ENCODE data around the gene CPEB2. TPM values are rescaled to one million over a fixed set of nuclear protein-coding genes. Genes with fewer than 3 reads are reported as not detected.
A peak's percentile ranks its signal among the peaks of the same experiment; 100 is the strongest.
"Not testable (repeated sequence)": the region's sequence is repeated elsewhere in the genome, so short reads cannot be mapped to it uniquely, and the experiment has no call there.

The CPEB2 gene
- total RNA-seq, 1 experiment from 2014 or later: 5.3 TPM

DNA sequence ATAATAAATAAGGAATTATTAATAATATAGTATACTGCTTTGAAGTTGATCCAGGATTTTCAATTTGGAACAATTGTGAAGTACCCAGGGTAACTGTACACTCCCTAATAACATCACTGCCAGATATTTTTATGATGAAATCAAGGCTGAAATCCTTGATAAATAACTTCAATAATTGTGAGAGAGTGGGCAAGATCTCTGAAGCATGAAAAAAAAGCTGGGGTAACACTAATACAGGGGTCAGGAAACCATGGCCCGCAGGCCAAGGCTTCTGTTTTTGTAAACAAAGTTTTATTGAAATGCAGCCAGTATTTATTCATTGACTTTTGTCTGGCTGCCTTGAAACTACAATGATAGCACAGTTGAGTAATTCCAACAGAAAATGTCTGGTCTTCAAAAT lies 41.6 kb downstream of the CPEB2 start:
- no peak for DNase-seq (ENCODE audit: low spot score)

DNA sequence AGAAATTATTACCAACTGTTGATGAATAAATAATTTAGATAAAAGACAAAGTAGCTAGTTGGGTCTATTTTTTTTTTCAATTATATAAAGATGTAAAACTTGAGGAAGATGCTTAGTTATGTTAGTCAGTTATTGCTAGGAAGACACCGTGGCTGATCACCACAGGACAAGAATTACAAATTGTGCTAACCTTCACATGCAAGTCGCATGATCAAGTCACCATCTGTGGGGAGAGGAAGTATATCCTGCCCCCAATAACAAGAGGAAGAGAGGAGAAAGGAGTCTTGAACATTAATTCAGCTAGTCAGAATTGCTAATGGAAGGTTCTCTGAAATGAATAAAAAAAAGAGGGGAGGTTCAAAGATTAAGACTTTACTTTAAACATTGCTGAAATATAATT lies 52.3 kb downstream of the CPEB2 start:
- DNase-seq (ENCODE audit: low spot score): no peak

- DNase-seq (ENCODE audit: low spot score): no peak
These were observed 57.9 kb downstream of the CPEB2 start for GRCh38 chr4:15060213-15060612.

- no peak for DNase-seq (ENCODE audit: low spot score)
These were observed 61.1 kb downstream of the CPEB2 start for GRCh38 chr4:15063341-15063740.

GRCh38 chr4:15065516-15065915 lies 63.2 kb downstream of the CPEB2 start:
- DNase-seq (ENCODE audit: low spot score): no peak

DNA sequence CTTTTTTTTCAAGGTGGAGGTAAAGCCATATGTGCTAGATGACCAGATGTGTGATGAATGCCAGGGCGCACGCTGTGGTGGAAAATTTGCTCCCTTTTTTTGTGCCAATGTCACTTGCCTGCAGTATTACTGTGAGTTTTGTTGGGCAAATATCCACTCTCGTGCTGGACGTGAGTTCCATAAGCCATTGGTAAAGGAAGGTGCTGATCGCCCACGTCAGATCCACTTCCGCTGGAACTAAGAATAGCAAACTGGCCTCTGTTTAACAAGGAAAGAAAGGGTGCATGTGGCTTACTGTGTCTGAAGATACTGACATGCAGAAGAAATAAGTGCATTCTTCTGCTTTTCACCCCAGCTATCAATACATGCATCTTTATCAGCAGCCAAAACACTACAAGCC lies 63.9 kb downstream of the CPEB2 start:
- DNase-seq (ENCODE audit: low spot score): no peak

DNA sequence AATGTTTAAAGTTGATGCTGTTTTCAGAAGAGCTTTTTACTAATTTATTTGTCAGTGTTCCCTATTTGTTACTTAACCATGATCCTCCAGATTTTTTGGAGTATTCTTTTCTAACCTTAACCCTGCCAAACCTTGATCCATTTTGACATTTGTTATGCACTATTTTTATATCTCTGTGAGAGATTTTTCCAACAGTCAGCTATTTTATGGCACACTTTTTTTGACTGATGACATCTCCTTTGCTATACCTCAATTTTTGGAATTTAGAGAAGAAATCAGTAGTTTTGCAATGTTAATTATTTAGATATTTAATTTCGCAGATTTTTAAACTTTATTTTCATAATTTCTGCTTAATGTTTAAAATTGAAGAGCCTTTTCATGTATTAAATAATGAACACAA lies 66.0 kb downstream of the CPEB2 start:
- DNase-seq (ENCODE audit: low spot score): no peak

- no peak for DNase-seq (ENCODE audit: low spot score)
These were observed 73.6 kb downstream of the CPEB2 start for GRCh38 chr4:15075875-15076274.

DNA sequence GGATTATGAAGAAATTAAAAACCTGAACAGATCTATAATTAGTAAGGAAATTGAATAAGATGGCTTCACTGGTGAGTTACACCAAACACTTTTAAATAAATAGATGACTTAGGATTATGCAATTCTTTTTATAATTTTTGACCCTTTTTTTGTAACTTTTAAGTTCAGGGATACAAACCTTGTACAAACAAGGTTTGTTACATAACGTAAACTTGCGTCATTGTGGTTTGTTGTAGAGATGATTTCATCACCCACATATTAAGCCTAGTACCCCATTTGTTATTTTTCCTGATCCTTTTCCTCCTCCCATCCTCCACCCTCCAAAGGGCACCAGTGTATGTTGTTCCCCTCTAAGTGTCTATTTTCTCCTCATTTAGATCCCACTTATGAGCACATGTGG lies 75.7 kb downstream of the CPEB2 start:
- no peak for DNase-seq (ENCODE audit: low spot score)

DNA sequence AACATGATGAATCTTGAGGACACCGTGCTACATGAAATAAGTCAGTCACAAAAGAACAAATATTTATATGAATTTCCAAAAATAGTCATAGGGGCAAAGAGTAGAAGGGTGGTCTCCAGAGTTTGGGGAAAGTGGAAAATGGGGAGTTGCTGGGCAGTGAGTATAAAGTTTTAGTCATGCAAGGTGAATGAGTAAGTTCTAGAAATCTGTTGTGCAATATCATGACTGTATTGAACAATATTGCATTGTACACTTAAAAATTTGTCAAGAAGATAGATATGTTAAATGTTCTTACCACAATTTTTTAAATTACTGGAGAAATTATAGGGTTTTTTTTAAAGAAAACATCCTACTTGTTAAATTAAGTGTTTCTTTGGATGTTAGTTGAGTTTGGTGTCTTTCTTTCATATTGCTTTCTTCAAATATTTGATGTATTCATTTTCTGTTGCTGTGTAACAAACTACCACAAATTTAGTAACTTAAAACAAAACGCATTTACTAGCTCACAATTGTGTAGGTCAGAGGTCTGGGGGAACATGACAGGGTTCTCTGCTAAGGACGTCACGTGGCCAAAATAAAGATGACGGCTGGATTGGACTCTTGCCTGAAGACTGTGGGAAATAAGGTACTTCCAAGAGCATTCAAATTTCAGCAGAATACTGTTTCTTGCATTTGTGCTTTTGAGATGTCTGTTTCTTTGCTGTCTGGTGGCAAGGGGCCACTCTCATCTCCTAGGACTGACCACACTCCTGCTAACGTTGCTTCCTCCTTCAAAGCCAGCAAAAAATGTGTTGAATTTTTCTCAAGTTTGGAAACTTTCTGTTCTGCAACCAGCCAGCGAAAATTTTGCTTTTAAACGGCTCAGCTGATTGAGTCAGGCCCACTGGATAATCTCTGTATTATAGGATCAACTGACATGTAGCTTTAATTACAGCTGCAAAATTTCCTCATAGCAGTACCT lies 76.7 kb downstream of the CPEB2 start:
- no peak for DNase-seq (ENCODE audit: low spot score)

GRCh38 chr4:15084780-15085179 lies 82.5 kb downstream of the CPEB2 start:
- no peak for DNase-seq (ENCODE audit: low spot score)

- DNase-seq (ENCODE audit: low spot score): not testable (repeated sequence)
These were observed 83.5 kb downstream of the CPEB2 start for GRCh38 chr4:15085762-15086161.

DNA sequence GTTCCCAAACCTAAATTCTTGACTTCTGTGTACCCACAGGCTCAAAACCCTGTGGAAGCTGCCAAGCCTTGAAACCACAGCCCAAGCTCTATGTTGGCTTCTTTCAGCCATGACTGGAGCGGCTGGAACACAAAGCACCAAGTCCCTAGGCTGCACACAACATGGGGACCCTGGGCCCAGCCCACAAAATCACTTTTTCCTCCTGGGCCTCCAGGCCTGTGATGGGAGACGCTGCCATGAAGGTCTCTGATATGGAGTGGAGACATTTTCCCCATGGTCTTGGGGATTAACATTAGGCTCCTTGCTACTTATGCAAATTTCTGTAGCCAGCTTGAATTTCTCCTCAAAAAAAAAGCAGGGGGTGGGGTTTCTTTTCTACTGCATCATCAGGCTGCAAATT lies 84.0 kb downstream of the CPEB2 start:
- DNase-seq (ENCODE audit: low spot score): not testable (repeated sequence)

DNA sequence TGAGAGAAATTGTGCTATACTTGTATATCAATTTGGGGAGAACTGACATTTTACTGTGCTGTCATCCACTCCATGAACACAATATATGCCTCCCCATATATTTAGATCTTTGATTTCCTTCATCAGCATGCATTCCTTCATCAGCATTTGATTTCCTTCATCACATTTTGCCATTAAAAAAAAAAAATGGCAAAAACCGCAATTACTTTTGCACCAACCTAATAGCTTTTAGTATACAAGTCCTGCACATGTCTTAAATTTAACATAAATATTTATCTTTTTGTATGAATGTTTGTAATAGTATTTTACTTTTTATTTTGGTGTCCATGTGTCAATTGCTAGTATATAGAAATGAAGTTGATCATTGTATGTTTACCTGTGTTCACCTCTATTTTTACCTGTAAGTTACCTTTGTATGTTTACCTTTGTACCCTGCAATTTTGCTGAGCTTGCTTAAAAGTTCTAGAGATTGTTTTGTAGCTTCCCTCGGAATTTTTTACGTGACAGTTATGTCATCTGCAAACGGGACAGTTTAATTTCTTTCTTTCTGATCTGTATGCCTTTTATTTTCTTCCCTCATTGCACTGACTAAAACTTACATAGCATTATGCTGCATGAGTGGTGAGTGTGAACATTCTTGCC lies 86.2 kb downstream of the CPEB2 start:
- DNase-seq (ENCODE audit: low spot score): no peak

GRCh38 chr4:15089979-15090378 lies 87.7 kb downstream of the CPEB2 start:
- no peak for DNase-seq (ENCODE audit: low spot score)

- no peak for DNase-seq (ENCODE audit: low spot score)
These were observed 98.1 kb downstream of the CPEB2 start for GRCh38 chr4:15100380-15100779.

GRCh38 chr4:15100994-15101695 lies 98.9 kb downstream of the CPEB2 start:
- DNase-seq (ENCODE audit: low spot score): no peak

GRCh38 chr4:15104825-15105224 lies 102.5 kb downstream of the CPEB2 start:
- no peak for DNase-seq (ENCODE audit: low spot score)

DNA sequence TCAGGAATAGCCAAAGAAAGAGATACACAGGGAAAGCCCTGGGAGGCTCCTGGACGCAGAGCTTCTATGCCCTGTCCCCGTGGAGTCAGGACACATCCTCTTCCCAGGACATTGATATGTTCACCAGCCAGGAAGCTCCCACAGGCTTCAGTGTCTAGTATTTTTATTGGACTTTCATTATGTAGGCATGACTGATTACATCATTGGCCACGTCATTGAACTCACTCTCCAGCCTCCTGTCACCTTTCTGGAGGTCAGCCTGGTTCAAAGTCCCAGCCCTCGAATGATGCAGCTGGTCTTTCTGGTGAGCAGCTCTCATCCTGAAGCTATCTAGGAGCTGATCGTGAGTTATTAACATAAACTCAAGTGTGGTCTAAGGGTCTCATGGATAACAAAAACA lies 104.1 kb downstream of the CPEB2 start:
- peak; percentile 1 for DNase-seq (ENCODE audit: low spot score)

GRCh38 chr4:15109600-15109999 lies 107.3 kb downstream of the CPEB2 start:
- no peak for DNase-seq (ENCODE audit: low spot score)

GRCh38 chr4:15110120-15110571 lies 107.9 kb downstream of the CPEB2 start:
- no peak for DNase-seq (ENCODE audit: low spot score)

- DNase-seq (ENCODE audit: low spot score): no peak
These were observed 114.3 kb downstream of the CPEB2 start for GRCh38 chr4:15116509-15117079.
